ENCODE data around the gene BAIAP2L1.

BAIAP2L1 gene

DNA sequence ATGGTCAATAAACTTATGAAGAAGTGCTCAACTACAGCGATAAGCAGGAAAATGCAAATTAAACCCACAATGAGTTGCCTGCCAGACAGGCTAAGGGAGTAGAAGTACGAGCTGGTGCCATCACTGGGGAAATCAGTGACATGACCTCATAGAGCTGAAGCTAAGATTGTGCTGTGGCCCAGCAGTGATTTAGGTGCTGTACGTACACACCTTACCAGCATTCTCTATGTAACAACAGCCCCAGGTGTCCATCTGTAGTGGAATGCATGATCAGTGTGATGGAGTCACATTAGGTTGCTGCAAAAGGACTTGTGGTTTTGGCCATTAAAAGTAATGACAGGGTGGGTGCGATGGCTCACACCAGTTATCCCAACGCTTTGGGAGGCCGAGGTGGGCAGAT, 143.2 kb downstream of the BAIAP2L1 start:
- DNase-seq: no peak

DNA sequence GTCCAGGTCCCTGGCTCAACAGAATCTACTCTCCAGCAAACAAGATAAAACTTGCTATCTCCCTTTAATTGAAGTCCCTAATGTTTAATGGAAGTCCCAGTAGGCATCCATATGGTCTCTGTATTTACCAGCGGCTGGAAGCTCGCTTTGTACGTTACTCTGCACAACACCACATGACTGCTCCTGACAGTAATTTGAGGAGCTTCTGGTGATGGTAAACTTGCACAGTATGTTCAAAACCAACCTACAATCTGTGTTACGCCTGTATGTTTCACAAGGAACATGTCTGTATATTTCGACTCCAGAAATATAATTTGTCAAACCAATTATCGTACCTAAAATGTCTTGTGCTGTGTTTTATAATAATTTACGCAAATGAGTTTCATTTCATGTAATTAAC, 144.5 kb downstream of the BAIAP2L1 start:
- no peak for DNase-seq

DNA sequence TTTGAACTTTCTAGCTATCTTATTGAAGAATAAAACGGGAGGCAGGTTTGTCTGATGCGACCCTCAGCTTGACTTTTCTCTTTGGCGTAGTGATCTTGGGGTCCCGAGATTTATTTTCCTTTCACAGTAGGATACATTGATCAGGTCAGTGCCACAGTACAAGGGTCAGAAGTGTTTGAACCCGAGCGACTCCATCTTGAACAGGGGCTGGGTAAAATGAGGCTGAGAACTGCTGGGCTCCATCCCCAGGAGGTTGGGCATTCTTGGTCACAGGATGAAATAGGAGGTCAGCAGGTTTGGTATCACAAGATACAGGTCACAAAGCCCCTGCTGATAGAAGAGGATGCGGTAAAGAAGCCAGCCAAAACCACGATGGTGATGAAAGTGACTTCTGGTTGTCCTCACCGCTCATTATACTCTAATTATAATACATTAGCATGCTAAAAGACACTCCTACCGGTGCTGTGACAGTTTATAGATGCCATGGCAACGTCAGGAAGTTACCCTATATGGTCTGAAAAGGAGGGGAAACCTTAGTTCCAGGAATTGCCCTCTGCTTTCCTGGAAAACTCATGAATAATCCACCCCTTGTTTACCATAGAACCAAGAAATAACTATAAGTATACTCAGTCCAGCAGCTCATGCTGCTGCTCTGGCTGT, 145.8 kb downstream of the BAIAP2L1 start:
- no peak for DNase-seq

DNA sequence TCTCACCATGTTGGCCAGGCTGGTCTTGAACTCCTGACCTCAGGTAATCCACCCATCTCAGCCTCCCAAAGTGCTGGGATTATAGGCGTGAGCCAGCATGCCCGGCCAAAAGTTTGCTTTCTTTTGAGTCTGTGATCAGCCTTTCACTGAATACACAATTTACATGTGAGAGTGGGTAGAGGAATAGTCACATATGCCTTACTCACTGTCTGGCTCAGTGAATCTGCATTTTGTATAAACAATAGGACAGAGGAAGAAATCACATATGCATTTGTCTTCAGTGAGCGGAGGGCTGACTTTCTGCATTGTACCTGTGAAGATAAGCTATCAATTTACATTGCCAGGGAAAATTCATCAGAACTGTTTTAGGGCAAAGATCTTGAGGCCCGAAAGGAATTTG, 146.4 kb downstream of the BAIAP2L1 start:
- no peak for DNase-seq

DNA sequence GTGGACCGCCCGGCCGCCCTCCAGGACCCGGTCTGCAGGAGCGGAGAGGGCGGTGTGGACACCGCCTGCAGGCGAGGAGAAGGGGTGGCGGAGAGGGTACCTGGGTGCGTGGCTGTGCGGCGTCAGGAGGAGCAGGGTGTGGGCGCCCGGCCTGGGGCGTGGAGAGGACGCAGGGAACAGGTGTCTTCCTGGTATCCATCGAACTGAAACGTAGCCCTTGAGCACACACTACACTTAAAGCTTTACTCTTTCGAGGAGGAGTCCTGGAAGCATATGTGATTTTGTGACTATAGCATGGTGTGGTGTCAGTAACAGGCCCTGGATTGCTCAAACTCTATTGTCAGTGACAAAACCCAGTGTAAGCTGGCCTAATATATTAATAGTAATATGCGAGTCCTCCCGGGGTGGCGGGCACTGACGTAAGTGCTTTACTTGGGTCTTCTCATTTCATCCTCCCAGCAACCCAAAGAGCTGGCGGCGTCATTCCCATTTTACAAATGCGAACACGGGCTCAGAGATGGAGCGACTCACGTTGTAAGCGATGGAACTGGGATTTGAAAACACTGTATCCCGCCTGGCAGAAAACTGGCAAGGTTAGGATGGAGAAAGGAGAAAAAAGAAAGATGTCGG, 148.3 kb downstream of the BAIAP2L1 start:
- DNase-seq: no peak

DNA sequence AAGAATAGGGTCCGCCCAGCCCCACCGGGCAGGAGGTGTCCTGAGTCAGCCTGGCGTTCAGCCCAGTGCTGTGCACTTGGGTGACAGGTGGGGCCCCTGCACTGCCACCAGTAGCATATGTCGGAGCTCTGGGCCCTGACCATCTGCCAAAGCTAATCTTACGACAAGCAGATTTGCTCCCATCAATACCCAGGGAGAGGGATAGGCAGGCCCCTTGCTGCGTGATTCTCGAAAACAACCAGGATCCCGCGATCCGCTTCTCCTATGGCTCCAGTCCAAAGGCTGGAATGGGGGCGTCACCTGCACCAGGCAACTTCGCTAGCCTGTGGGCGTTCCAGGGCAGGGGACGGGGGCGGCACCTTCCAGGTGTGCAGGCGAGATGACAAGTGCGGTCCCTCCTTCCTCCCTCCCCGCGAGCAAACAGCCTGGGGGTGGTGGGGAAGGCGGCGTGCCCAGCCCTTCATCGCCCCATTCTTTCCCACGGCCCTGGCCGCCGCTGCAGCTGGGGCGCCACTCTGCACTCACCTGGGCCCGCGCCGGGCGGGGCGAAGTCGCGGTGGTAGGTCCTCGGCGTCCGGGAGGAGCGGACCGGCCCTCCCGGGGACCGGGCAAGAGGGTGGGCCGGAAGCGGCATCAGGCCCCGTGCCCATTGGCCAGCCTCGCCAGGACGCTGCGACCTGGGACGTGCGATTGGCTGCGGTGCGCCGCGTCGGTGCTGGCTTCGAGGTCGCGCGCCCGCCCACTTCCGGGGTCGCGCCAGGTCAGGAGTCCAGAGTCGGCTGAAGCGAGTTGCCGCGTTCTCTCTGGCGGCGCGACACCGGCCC, 149.1 kb downstream of the BAIAP2L1 start, which contains the start of gene TECPR1:
TSS of gene TECPR1 (minus strand) at position 632 of the 824 bp plus-strand sequence. CDS start 6,086 bp downstream, outside the sequence.
- DNase-seq: peak; percentile 72 to 78

DNA sequence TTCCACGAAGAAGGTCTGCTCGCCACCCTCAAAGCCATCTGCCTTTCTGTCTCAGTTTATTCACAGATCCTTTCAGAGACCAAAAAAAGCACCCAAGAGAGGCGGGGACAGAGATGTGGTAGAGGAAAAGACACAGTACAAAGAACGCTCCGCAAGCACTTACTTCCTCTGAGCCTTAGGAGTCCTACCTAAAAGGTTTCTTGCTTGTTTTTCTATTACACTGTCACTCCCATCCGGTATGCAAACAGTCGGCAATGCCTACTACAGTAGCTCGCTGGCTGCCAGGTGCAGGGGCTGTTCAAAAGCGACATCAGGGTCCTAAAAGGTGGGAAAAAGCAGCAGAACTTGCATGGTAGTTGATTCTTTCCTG, 149.7 kb downstream of the BAIAP2L1 start:
- peak; percentile 18 to 25 for DNase-seq

DNA sequence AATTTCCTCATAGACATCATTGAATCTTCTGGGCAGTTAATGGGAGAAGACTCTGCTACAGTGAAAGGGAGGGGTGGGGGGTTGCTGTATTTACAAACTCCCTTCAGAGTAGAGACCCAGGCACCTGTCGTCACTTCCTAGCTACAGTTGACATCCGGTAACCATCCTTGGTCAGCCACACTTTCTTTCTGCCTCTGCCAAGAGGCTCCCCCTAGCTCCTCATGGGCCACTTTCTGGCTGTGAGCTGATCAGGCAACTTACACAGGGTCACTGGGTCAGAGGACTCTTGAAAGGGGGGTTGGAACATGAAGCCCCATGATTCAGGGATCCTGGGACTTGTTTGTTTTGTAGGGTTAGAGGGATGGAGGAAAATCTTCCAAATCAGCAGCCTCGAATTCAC, 150.1 kb downstream of the BAIAP2L1 start:
- DNase-seq: peak; percentile 28 to 35

DNA sequence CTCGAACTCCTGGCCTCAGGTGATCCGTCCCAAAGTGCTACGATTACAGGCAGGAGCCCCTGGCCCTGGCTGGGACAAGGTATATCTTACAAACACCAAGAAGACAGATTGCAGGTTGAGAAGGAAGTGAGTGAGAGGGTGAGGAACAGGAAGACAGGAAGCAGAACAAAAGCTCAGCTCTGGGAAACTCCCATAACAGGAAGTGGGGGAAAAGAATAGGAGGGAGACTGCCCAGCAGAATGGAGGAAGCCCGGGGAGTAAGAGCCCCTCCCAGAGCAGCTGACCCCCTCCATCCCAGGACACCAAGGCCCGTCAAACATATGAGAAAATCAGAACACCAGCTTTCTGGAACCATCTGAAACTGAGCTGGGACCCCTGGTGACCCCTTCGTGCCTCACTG, 151.8 kb downstream of the BAIAP2L1 start:
- no peak for DNase-seq

DNA sequence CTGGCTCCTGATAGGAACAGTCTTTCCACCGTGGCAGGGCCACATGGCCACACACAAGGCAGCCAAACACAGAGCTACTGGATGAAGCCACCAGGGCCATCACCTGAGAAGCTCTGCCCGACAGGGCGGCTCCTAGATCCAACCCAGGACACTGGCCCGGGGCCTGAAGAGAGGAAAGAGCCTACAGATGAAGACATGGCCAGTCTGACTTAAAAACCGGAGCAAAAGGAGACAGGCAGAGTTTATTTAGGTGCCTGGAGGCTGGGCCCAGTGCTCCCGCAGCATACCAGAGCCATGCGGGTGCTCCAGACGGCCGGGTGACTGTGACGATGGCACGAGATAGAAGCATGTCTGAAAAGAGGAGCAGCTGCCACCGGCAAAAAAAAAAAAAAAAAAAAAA, 152.7 kb downstream of the BAIAP2L1 start:
- DNase-seq: no peak

DNA sequence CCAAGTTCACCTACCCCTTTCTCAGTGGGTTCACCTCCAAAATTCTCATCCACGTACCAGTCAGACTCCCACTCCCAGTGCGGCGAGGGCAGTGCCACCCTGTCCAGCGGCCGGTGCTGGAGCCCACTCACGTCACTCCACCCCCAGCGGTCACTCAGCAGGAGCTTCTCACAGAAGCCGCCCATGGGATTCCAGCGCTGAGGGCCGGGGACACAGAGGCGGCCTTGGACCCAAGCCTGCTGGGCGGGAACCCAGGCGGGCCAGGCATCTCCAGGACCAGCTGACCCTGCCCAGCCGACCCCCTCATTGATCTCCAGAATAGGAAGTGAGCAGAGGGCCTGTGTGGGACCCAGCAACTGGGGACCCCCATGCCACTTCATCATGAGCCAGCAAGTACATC, 156.0 kb downstream of the BAIAP2L1 start:
- DNase-seq: no peak

DNA sequence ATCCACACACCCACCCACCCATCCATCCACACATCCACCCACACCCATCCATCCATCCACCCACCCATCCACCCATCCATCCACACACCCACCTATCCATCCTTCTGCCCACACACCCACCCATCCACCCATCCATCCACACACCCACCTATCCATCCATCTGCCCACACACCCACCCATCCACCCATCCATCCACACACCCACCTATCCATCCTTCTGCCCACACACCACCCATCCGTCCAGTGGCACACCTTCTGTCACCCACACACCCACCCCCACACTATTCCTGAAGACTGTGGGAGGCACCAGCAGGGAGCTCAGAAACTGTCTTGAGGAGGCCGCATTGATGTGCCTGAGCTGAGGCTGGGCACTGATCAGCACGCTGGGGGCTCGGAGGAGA, 158.0 kb downstream of the BAIAP2L1 start:
- DNase-seq: no peak

DNA sequence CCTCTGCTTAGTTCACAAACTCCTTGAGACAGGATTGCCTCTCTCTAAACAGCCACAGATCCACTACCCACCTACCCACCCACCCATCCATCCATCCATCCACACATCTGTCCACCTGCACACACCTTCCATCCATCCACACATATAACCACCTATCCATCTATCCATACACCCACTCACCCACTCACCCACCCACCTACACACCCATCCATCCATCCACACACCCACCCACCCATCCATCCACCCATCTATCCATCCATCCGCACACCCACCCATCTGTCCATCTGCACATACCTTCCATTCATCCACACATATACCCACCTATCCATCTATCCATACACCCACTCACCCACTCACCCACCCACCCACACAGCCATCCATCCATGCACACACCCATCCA, 158.5 kb downstream of the BAIAP2L1 start:
- DNase-seq: no peak

DNA sequence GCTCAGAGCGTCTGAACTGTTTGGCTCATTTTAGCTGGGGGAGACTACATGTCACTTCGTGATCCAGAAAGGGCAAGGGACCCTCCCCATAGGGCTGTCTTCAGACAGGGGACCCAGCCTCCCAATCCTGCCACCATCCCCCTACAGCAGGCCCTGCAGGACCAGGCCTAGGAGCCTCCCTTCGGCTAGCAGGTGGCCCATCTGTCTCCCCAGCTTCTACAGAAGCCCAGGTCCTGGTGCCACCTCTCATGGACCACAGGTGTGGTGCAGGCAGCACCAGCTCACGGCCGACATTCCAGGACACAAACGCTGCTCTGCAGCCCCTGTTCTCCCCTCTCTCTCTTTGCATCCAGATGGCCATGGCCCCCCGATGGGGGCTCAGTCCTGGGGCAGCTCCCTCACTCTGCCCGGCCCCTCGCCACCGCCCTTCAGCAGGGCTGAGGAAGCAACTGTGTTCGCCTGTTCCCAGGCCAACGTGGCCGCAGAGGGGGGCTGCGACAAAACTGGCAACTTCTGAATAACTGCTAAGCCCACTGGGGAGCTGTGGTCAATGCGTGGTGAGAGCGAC, 159.1 kb downstream of the BAIAP2L1 start:
- DNase-seq: no peak

All from activated CD4-positive, alpha-beta T cell treated with anti-CD3 and anti-CD28 coated beads for 4 hours (primary cell).